Activated CD4-positive, alpha-beta T cell treated with anti-CD3 and anti-CD28 coated beads, Interleukin-2, amount 50 U/mL, for 16 hours (primary cell): ENCODE measurements around the gene UMOD.
A peak's percentile ranks its signal among the peaks of the same experiment; 100 is the strongest.
"Not testable (repeated sequence)": the region's sequence is repeated elsewhere in the genome, so short reads cannot be mapped to it uniquely, and the experiment has no call there.

Source experiments
- DNase-seq: peaks from one replicate; pipeline ENCODE4 v3.0.0-alpha.2; 2020

Gene UMOD

DNA sequence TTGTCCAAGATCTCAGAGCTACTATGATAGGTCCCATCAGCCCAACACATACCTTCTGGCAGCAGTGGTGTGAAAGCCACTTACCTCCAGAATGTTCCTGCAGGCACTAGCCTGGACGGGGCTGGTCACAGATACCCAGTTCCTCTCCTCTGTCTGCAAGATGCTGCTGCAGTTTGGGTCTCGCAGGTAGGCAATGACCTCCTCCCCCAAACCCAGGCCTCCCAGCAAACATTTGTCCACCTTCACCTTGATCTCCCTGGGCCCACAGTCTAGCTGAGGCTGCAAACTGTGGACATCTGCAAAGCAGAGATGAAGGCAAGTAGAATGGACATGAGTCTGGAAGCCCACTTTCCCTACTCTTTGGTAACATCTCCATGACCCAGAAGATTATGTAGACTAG, 32.3 kb downstream of the UMOD start:
- no peak for DNase-seq

DNA sequence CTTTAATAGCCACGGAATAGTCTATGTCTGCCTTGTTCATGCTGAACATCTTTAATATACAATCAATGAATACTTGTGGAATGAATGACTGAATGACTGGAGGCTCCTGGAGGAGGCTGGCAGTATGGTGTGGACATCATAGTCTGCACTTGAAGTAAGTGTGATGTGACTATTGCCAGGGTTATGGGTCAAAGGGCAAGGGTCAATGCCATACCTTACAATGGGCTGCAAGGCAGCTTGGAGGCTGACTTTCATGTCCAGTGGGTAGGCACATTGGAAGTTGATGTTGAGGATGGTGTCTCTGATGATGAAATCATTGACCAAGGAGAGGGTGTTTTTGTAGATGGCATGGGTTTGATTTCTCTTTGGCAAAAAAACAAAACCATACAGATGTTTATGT, 33.1 kb downstream of the UMOD start:
- DNase-seq = no peak

DNA sequence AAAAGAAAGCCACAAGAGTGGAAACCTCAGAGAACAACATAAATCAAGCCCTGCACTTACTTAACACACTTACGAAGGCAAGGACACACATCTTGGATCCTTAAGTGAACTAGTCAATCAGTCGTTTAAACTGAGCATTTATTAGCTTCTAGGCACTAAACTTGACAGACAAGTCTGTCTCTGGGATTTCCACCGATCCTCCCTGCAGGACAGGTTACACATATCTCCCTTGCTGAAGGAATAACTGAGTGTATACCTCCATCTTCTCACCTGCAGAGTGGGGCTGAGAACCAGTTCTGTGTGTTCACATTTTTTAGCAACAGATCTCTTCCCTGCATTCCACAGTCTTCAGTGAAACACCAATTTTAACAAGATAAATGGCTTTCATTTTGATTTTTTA, 34.1 kb downstream of the UMOD start:
- no peak for DNase-seq

DNA sequence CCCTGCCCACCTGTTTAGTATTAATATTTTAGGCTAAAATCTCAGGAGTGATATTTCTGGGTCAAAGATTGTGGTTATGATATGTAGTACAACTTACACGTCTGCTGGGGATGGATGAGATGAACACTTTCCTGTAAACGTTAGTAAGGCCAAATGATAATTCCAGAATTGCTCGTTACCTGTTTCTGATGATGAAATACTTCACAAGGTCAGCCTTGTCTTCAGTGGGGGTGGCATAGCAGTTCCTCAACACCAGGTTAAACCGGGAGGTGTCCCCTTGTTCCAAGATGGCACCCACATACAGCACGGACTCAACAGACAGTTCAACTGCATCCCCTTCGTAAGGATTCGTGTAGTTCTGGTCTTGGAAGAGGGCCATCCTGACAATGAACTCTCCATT, 34.5 kb downstream of the UMOD start:
- no peak for DNase-seq

DNA sequence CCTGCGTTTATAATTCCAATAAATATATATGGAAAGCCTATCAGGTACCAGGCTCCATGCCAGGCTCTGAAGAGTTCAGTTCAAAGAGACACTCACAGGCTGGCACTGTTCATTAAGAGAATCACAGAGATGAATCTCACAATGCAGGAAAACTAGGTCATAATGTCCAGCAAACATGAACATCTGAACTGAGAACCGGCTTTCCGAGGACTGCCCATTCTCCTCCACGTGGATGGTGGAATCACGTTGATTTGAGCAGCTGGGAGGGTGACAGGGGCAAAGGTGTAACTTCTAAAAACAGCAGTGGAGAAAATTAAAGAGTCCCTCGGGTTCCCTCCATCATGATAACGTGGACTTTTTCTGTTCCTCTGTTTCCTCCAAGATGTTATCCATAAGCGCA, 35.4 kb downstream of the UMOD start:
- no peak for DNase-seq

DNA sequence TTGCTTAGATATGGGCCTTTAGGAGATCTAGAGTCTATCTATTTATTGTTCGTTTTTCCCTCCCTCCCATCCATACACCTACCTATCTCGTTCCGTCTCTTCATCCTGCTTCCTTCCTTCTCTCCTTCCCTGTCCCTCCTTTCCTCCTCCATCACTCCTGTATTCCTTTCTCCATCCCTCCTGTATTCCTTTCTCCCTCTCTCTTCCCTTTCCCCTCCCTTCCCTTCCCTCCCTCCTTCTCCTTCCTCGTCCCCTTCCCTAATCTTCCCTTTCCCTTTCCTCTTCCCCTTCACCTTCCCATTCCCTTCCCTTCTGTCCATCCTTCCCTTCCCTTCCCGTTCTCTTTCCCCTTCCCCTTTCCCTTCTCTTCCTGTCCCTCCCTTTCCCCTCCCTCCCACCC, 35.8 kb downstream of the UMOD start:
- no peak for DNase-seq

DNA sequence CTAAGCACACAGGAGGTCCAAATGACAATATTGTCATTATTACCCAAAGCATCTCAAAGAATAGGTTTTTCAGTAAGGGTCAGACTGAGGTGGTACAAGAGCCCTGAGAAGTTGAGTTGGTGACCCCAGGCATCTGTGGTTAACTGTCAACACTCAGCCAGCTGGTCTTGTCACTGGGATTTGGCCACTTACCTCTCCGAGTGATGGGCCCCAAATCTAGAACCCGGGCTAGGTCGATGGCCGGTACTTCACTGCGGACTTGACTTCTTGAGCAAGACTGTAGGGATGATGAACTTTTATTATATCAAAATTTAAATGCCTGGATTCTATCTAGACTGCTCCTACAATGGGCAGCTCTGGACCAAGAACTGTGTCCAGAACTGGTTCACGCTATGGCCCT, 36.8 kb downstream of the UMOD start:
- DNase-seq = no peak

DNA sequence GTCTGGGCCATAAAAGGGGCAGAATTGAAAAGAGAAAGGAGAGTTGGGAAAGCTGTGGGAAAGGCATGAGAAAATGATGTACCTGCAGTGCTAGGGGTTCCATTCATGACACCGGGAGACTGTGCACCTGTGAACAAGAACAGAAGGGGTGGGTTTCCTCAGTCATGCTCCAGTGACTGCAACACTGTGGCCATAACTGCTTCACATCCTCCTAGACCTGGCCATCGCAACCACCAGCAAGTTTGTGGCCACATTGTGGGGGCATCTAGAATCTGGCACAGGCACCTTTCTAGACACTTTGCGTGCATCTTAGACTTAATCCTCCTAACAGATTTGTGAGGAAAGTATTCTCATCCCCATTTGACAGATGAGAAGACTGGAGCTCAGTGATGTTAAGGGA, 37.9 kb downstream of the UMOD start:
- DNase-seq = no peak

DNA sequence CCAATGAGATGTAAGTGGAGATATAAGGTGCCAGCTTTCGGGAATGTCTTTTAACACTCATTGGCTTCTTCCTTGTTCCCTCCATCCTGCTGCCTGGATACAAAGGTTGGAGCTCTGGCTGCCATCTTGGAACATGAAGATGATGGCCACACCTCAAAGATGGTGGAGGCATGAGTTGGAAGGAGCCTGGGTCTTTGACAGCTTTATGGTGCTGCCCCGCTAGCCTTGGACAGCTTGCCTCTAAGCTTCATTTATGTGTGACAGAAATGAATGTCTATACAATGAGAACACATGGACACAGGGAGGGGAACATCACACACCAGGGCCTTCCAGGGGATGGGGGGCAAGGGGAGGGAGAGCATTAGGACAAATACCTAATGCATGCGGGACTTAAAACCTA, 38.8 kb downstream of the UMOD start:
- no peak for DNase-seq

DNA sequence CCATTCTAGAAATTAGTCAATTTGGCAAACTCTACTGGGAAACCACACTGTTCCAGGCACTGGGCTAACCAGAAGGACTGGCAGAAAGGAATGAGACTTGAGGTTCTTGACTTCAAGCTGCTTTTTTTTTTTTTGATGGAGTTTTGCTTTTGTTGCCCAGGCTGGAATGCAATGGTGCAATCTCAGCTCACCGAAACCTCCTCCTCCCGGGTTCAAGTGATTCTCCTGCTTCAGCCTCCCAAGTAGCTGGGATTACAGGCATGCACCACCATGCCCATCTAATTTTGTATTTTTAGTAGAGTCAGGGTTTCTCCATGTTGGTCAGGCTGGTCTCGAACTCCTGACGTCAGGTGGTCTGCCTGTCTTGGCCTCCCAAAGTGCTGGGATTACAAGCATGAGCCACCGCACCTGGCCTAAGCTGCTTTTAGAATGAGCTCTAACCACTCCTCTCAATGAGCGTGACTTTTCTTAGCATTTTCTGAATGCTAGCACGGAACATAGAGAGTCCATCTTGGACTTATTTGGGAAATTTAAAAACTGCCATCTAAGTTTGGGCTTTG, 39.9 kb downstream of the UMOD start:
- not testable (repeated sequence) for DNase-seq

DNA sequence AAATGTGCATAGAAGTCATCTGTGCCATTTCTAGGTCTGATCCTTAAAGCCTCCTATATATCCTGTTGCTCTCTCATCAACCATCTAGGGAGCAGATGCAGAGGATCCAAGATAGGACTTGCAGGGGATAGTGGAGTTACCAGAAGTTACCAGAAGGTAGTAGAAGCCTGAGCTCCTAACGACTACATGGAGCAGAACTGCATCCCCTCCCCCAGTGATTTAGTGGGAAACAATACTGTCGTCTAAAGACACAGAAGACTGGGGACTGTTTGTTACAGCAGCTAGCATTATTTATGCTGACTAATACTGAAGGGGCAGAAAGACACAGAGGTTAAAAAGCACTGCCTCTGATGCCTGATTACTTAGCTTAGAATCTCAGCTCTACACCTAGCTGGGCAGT, 41.0 kb downstream of the UMOD start:
- no peak for DNase-seq

DNA sequence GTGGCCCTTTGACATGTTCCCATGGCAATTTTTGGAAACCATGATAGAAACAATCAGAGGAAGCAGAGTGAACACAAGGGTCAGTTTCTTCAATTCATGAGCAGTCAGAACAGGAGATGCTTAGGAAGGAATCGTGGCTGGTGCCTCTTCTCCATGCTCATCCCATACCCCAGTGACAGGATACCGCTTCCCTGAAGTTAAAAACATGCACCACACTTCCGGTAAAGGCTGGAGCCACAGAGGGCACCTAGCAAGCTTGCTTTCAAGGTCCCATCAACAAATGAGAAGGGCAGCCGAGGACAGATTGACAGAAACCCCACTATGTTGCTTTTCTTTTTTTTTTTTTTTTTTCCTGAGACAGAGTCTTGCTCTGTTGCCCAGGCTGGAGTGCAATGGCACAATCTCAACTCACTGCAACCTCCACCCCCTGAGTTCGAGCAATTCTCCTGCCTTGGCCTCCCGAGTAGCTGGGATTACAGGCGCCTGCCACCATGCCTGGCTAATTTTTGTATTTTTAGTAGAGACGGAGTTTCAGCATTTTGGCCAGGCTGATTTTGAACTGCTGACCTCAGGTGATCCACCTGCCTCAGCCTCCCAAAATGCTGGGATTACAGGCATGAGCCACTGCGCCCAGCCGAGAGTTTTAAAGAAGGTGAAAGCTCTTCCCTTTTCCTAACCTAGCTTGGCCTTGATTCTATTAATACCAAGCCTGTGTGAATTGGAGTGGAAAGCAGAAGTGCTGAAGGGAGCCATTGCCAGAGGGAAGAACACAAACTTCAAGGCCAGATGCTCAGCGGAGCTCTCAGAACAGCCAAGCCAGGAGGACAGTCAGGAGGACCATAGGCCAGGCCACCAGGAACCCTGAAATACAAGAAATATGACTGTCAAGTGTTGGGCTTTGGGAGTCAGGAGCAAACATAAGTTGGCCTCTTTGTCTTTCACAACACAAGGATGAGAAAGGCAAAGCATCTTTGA, 41.8 kb downstream of the UMOD start:
- DNase-seq = no peak

DNA sequence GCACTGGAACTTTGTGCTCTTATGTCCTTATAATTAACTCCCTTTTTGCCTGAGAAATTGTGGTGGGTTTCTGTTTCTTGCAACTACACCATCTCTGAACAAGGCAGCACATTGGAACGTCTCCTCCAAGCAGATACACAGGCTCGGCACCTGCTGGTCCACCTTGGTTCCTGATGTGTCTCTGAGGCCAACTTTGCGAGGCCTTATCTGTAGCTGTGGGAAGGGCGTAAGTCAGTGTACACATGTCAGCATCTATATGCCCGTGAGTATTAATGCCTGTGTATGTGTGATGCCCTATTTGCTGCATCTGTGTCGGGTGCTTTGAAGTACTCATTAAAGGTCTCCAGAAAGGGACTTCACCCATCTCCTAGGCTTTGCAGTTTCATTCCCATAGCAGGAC, 42.7 kb downstream of the UMOD start:
- DNase-seq = no peak

DNA sequence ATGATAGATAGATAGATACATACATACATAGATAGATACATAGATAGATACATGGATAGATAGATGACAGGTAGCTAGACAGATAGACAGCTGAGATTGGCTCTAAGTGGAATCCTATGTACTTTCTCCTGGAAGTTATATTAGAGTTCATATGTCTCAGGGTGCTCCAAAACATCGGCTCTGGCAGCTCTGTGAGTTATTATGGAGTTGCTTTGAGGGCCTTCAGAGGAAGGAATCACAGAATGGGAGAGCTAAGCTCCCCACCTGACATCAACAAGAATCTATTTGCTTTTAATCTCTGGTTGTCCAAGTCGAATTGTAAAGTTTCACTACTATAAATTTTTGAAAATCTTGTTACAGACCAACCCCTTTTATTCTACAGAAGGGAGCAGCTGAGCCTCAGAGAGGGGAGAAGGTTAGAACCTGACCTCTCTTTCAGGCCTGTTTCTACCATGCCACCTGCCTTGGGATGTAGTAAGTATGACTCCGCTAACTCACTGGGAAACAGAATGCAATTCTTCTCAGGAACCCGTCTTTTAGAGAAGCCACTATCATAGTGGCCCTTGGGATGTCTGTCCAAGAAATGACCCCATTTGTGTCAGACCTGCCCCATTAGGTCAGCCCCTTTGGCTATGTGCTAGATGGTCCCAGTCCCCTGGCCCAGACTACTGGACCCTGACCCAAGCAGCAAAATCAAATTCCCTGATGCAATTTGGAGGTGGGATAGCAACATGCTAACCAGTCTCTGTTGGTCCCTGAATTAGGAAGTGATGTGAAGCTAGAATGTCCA, 43.5 kb downstream of the UMOD start:
- no peak for DNase-seq

DNA sequence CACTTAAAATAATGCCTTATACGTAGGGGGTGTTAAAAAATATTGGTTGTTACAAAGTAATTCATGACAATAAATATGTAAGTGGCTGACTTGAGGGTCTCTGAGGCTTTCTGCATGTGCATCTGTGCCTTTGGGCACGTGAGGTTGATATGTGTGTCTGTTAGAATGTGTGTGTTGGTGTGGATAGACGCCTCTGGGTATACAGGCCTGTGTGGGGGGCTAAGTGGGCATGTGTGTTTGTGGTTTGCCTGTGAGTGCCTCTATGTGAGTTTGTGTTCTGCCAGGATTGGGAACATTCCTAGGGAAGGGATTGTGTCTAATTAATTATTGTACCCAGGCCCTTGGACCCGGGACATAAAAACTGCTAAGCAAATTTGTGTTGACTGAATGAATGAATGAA, 44.2 kb downstream of the UMOD start:
- no peak for DNase-seq

DNA sequence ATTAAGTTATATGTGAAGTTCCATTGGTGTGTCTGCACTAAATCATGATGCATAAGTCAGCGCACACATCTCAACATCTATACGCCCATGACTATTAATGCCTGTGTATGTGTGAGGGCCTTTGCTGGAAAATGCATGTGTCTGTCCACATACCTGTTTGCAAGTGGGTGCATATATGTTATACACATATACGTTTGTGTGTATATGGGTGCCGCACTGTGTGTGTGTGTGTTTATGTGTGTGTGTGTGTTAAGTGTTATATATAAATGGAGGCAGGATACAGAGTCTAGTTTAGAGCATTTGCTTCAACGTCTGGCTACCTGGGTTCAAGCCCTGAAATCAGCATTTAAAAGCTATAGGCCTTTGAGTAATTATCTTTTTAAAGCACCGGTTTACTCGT, 44.7 kb downstream of the UMOD start:
- no peak for DNase-seq

DNA sequence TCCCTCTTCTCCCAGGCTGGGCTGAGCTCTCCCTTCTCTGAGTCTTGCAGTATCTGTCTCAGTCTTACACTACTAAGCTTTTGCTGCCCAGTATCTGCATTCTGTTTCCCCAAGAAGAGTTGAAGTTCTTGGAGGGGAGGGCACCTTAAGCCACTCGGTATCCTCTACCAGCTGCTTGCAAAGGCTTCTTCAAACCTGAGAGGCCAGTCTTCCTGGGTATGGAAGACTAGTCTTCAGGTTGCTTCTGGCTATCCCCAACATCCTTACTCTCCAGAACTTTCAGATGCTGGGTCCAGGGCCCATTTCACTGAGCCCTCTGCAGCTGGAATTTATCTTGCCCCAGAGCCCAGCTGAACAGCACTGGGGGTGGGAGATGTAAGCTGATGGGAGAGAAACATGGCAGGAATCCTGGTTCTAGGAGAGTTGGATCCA, 45.3 kb downstream of the UMOD start:
- no peak for DNase-seq

DNA sequence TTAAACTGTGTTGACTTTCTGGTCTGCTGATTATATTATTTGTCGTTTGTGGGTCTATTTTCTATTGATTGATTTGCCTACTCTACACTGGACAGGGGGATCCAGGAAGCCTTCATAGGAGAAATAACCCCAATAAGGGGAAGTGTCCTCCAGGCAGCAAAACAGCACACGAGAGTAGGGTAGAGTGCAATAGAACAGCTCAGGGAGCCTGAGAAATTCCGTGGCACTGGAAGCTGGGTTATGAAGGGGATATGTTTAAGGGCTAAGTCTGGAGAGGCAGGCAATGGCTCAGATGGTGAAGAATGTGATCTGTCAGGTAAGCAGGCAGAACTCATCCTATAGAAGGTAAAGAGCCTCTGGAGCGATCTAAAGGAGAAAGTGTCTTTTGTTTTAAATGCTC, 46.1 kb downstream of the UMOD start:
- DNase-seq = no peak

DNA sequence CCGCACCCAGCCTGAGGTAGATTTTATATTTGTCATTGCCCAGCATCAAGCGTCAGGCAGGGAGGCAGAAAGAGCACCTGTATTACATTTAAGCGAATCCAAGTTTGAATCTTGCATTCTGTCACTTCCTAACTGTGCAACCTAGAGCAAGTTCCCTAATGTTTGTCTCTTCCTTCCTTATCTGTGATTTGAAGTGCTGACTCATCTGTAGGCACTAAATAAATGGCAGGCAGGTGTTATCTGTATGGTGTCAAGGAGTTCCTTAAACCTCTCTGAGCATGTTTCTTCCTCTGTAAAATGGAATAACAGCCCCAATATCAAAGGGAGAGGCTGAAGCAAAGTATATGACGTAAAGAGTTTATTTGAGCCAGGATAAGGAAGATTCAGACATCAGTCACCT, 49.5 kb downstream of the UMOD start:
- no peak for DNase-seq

DNA sequence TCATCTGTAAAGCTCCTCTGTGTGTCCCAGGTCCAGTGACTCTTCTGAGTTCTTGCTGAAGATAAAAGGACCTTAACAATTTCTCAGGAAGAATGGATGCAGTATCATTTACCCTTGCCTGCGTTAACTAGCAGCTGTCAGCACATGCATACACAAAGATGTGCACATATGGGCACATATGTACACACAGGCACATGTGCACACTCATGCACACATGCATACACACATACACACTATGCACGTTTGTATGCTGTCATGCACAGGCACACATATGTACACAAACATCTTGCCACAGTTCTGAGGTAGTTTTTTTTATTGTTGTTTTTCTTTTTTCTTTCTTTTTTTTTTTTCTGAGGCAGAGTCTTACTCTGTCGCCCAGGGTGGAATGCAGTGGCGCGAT, 50.1 kb downstream of the UMOD start:
- DNase-seq = no peak

DNA sequence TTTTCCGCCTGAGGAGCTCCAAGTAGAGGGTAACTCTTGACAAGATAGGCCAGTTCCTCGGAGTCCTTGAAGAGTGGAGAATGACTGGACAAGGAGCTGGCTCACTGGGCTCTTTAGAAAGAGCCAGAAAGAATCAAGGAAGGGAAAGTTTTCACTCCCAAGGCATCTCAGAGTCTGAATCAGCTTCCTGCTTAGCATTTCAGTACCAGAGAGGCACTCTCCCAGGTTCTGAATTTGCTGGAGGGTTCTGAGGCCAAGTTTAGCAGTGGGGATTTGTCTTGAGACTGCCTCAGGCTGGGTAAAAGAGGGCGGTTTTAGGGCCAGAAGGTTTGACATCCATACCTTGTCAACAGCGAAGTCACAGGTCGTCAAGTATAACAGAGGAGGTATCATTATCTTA, 50.7 kb downstream of the UMOD start:
- no peak for DNase-seq

DNA sequence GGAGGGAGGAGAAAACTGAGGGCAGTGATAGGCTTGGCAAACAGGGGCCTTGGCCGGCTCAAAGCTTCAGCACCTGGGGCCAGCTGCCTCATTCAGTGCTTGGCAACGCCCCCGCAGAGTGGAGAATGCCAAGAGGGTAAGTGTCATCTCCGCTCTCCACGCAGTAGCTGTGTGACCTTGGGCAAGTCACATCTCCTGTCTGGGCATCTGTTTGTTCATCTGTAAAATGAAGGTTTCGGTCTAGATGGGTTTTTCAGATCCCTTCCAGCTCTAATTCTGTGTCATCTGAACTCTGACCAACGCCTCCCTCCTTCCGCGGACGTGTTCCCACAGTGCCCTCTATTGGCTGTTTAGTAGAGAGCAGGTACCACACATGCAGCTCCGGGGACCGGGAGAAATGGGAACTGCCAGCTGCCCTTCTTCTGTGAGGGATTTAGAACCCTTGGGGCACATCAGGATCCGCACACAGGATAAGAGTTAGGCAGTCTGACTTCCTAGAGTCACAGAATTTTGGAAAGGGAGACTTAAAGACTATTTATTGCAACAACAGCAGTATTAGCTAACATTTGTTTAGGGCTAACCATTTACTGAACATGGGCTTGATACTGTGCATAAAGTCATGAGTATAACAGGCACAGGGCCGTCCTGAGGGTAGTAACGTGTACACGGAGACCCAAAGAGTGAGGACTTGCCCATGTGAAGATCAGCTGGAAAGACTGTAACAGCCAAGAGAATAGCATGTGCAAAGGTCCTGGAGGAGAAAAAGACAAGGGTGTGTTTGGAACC, 52.0 kb downstream of the UMOD start:
- DNase-seq = peak; percentile 65

DNA sequence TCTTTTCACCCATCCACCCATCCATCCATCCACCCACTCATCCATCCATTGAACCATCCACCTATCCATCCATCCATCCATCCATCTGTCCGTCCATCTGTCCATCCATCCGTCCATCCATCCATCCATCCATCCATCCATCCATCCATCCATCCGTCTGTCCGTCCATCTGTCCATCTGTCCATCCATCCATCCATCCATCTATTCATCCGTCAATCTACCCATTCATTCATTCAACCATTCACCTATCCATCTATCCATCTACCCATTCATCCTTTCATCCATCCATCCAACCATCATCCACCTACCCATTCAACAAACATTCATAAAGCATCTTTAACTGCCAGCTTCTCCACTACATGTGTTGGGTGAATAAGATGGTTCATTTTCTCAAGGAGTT, 54.1 kb downstream of the UMOD start:
- DNase-seq = no peak
